ENCODE measurements around the gene ZFP36L1. TPM values are rescaled to one million over a fixed set of nuclear protein-coding genes. Genes with fewer than 3 reads are reported as not detected.

Gene ZFP36L1
- total RNA-seq, 2 donors from 2014 or later = 97.0 to 123 TPM

DNA sequence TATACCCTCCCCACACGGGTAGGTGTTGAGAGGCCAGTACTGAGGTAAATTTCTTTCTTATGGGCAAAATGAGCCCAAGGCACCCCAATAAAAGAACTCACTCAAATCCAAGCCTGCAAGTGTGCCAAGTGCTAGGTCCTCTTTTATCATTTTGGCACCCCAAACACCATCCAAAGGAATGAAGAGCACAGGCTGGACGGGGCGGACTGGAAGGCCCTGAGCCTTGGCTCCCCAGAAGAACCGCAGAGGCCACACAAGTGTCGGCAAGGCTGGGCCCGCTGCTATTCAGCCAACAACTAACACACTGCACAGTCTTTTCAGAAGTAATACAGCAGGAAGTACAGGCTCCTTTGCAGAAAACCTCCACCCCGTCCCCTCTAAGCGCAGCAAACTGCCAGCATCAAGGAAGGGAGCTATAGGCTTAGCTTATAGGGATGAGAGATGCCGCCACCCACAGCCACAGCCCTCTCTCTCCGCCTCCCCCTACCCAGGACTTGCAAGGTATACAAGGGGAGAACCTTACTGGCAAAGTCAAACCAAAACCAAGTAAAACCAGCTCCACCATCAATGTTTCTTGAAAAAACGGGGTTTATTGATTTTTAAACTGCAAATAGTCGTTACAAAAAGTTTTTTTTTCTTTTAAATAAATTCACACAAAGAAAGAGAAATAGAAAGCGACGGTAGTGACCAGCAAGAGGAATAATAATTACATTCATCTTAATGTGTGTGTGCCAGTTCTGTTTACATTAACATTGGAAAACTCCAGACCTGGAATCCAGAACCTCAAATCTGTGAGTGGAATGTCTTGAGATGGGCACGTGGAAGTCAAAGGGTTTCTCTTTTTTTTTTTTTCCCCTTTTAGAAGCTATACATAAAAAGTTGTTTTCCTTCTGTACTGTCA, 5.5 kb downstream of the ZFP36L1 start:
- intact Hi-C loops (cut with DNase I) = loop anchor here (10.0 kb wide), 1 partner anchor 543 kb away; no protein-coding TSS in a partner anchor
- Histone ChIP-seq H3K4me3 (no peak overlapping the region), H3K27me3 (no peaks in the 10 kb centered on the region), H3K27ac (peak overlapping the region; percentile 100), H3K4me1 (peaks cover 2% of the 10 kb centered on the region), H3K9me3 (no peaks in the 10 kb centered on the region), H3K36me3 (no peaks in the 10 kb centered on the region), H3K9ac (ENCODE audit: low read depth in 2 of 2, low read length in 2 of 2) (peak overlapping the region in 1 of 2 donors; percentile 3)
- peak; percentile 50 for DNase-seq
- TF ChIP-seq, protein P1, sequence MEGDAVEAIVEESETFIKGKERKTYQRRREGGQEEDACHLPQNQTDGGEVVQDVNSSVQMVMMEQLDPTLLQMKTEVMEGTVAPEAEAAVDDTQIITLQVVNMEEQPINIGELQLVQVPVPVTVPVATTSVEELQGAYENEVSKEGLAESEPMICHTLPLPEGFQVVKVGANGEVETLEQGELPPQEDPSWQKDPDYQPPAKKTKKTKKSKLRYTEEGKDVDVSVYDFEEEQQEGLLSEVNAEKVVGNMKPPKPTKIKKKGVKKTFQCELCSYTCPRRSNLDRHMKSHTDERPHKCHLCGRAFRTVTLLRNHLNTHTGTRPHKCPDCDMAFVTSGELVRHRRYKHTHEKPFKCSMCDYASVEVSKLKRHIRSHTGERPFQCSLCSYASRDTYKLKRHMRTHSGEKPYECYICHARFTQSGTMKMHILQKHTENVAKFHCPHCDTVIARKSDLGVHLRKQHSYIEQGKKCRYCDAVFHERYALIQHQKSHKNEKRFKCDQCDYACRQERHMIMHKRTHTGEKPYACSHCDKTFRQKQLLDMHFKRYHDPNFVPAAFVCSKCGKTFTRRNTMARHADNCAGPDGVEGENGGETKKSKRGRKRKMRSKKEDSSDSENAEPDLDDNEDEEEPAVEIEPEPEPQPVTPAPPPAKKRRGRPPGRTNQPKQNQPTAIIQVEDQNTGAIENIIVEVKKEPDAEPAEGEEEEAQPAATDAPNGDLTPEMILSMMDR (IDR thresholded peaks at IDR 0.05) = no peak

DNA sequence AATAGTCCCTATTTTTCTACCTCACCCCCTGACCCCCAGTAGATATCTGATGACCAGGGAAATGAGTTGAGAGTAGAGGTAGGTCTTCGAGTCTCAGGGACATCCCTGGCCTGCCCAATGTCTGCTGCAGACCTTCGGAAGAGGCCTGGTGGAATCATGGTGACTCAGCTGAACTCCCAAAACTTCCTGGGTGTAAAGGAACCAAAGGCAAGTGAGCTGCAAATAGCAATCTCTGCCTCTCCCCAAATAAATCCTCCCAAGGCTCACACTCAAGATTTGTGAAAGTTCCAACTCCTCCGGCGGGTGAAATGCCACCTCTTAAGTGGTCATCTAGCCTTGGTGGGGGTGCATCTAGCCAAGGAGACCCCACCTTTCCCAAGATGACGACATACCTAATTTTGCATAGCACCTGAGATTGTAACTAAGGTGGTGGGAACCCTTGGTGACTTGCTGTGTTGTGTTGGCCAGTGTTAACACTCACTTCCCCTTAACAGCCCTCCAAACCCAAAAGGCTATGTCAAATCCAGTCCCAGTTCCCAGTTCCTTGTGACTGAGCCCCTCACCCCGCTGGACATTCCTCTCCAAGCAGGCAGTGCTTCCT, 6.3 kb downstream of the ZFP36L1 start:
- H3K27ac ChIP-seq = peak overlapping the region; percentile 100
- H3K9ac ChIP-seq (ENCODE audit: low read depth in 2 of 2, low read length in 2 of 2) = peak overlapping the region in 1 of 2 donors; percentile 3
- TF ChIP-seq, protein P1 (IDR thresholded peaks at IDR 0.05) = no peak
- H3K4me1 ChIP-seq = peaks cover 9% of the 10 kb centered on the region
- no peaks in the 10 kb centered on the region for H3K36me3 ChIP-seq
- intact Hi-C loops (cut with DNase I) = loop anchor here (10.0 kb wide), 1 partner anchor 542 kb away; no protein-coding TSS in a partner anchor
- DNase-seq = peak; percentile 44
- H3K27me3 ChIP-seq = no peaks in the 10 kb centered on the region
- H3K9me3 ChIP-seq = no peaks in the 10 kb centered on the region
- no peak overlapping the region for H3K4me3 ChIP-seq

DNA sequence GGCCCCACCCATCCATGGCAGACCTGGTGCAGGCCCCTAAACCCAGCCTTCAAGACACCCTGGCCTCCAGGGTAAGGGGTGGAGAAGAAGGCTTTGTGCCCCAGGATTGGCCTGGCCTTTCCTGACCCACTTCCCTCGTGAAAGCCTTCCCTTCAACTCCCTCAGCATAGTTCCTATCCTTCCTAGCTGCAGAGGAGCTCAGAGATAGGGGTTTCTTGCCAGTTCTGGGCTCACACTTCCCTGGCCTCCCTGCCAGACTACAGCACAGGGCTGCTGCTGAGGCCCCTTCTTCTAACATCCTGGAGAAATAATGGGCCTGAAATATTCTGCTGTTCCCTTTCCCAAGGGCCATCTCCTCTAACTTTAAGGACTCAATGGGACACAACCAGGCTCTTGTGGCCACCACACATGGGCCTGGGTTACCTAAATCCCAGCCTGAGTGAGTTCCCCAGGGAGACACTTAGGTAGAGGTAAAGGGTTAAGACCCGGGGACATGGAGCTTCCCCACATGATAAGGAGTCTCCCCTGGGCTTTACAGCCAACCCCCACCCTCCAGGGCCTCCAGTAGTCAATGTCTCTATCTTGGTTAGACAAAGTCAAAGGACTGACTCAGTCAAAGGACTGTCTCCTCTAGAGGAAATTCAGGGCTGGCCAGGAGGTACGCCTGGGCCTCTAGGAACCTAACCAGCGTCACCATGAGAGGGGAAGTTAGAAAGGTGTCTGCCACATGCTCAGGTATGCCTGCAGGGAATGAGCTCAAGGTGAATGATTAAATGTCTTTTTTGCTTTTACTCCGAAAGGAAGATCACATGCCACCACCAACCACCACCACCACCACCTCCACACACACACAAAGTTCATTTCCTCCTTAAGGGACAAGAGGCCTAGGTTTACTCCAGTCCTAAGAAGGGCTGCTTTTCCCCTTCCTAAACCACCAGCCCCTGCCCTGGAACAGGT, 7.1 kb downstream of the ZFP36L1 start:
- DNase-seq = peak; percentile 40
- H3K27ac ChIP-seq = peak overlapping the region; percentile 100
- TF ChIP-seq, protein P1 (IDR thresholded peaks at IDR 0.05) = no peak
- H3K4me3 ChIP-seq = no peak overlapping the region
- intact Hi-C loops (cut with DNase I) = loop anchor here (10.0 kb wide), 1 partner anchor 541 kb away; no protein-coding TSS in a partner anchor
- H3K9me3 ChIP-seq = no peaks in the 10 kb centered on the region
- peak overlapping the region in 1 of 2 donors; percentile 78 for H3K9ac ChIP-seq (ENCODE audit: low read depth in 2 of 2, low read length in 2 of 2)
- H3K27me3 ChIP-seq = no peaks in the 10 kb centered on the region
- peaks cover 16% of the 10 kb centered on the region for H3K4me1 ChIP-seq
- no peaks in the 10 kb centered on the region for H3K36me3 ChIP-seq

DNA sequence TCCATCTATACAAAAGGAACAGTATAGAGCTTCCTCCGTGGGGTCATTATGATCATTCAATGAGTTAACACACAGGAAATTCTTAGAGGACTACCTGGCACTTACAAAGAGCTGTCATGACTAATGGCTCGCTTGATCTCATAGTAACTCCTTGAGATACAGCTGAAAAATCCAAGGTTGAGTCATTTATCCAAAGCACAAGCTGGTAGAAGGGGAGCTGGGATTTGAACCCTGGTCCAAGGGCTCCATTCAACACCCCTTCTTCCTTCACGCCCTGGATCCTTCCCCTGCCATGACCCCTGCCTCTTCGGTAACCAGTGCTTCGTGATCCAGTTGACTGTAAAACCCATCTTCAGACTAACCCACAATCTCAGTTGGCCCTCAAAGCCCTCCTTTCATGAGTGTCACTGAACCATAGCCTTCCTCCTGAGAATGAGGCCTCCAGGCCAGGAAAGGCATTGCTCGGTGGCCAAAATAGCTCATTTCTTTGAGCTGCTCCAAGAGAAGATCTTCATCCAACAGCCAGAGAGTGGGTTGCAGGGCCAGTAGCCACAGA, 7.8 kb downstream of the ZFP36L1 start:
- Histone ChIP-seq H3K36me3 (no peaks in the 10 kb centered on the region), H3K9ac (ENCODE audit: low read depth in 2 of 2, low read length in 2 of 2) (peak overlapping the region in 1 of 2 donors; percentile 78), H3K4me1 (peaks cover 23% of the 10 kb centered on the region), H3K27ac (peak overlapping the region; percentile 100), H3K4me3 (no peak overlapping the region), H3K9me3 (no peaks in the 10 kb centered on the region), H3K27me3 (no peaks in the 10 kb centered on the region)
- no peak for DNase-seq
- intact Hi-C loops (cut with DNase I) = loop anchor here (10.0 kb wide), 1 partner anchor 540 kb away; no protein-coding TSS in a partner anchor
- TF ChIP-seq, protein P1 (IDR thresholded peaks at IDR 0.05) = no peak

All from colonic mucosa (tissue), 4 donors.